Left renal cortex interstitium (tissue), 4 donors: ENCODE data around the gene GOLGA2. TPM values are rescaled to one million over a fixed set of nuclear protein-coding genes. Genes with fewer than 3 reads are reported as not detected.
"Not testable (repeated sequence)": the region's sequence is repeated elsewhere in the genome, so short reads cannot be mapped to it uniquely, and the experiment has no call there.

Experiments used
- DNase-seq, 4 donors: peaks; one replicate each; pipeline ENCODE4 v3.0.0-alpha.2; 2013; ENCODE audit warnings: low read depth in 4 of 4, low spot score in 2 of 4, missing footprints in 1 of 4
- polyA plus RNA-seq, 4 donors: library from polyadenylated mRNA; unstranded; fragments of 120-200 nt; gene quantifications; one replicate each; pipeline ENCODE4 v1.2.1, GENCODE V29; 2013; ENCODE audit not compliant: insufficient read length in 4 of 4

Gene GOLGA2
- polyA plus RNA-seq, 4 donors, result 69.1 to 113 (median 87.1) TPM

GRCh38 chr9:128293091-128293490 is 17.3 kb upstream of the GOLGA2 start:
- DNase-seq, result no peak

- DNase-seq, result no peak
Measured at GRCh38 chr9:128292009-128292408, 16.2 kb upstream of the GOLGA2 start.

- no peak for DNase-seq
Measured at GRCh38 chr9:128288273-128289004, 12.6 kb upstream of the GOLGA2 start.

- DNase-seq, result no peak
Measured at GRCh38 chr9:128286440-128286839, 10.6 kb upstream of the GOLGA2 start.

GRCh38 chr9:128285033-128285784 is 9.4 kb upstream of the GOLGA2 start:
- DNase-seq, result no peak

GRCh38 chr9:128282500-128282899 is 6.7 kb upstream of the GOLGA2 start:
- no peak for DNase-seq

- DNase-seq, result no peak
Measured at GRCh38 chr9:128280084-128280622, 4.3 kb upstream of the GOLGA2 start.

- DNase-seq, result not testable (repeated sequence)
Measured at GRCh38 chr9:128279088-128280073, 3.6 kb upstream of the GOLGA2 start.

GRCh38 chr9:128276574-128277270 is 915 bp upstream of the GOLGA2 start:
- DNase-seq, result peak in 2 of 4 donors; percentile 29 to 37

GRCh38 chr9:128276008-128276573 is 284 bp upstream of the GOLGA2 start, which contains the start of gene SWI5:
TSS of gene SWI5 (plus strand) at chr9:128276276.
- peak; percentile 95 to 100 (median 100) for DNase-seq

- no peak for DNase-seq
Measured at GRCh38 chr9:128274245-128274644, 1.6 kb downstream of the GOLGA2 start.

GRCh38 chr9:128271512-128271911 is 4.3 kb downstream of the GOLGA2 start:
- DNase-seq, result no peak

GRCh38 chr9:128271112-128271511 is 4.7 kb downstream of the GOLGA2 start:
- DNase-seq, result no peak

GRCh38 chr9:128266868-128267590 is 8.8 kb downstream of the GOLGA2 start:
- no peak for DNase-seq

GRCh38 chr9:128265348-128265847 is 10.4 kb downstream of the GOLGA2 start:
- no peak for DNase-seq

- no peak for DNase-seq
Measured at GRCh38 chr9:128262687-128263086, 13.1 kb downstream of the GOLGA2 start.

- no peak for DNase-seq
Measured at GRCh38 chr9:128260340-128260739, 15.5 kb downstream of the GOLGA2 start.

GRCh38 chr9:128259156-128259555 is 16.7 kb downstream of the GOLGA2 start:
- no peak for DNase-seq

GRCh38 chr9:128258326-128258725 is 17.5 kb downstream of the GOLGA2 start:
- DNase-seq, result no peak
